Psoas muscle (tissue), 8 donors: ENCODE results near the gene ZNF620. TPM values are rescaled to one million over a fixed set of nuclear protein-coding genes. Genes with fewer than 3 reads are reported as not detected.

Experiments
- ATAC-seq, 4 donors: fragments of 200-7000 bp; cut with Tn5 transposase; one replicate each; pipeline ENCODE4 v1.9.1; 2020; ENCODE audit warnings: moderate library complexity in 3 of 4, mild to moderate bottlenecking in 2 of 4
- DNase-seq, 2 donors: peaks; one replicate each; pipeline ENCODE4 v3.0.0-alpha.2; 2020
- H3K27ac ChIP-seq: fragments of 200-600 bp; one replicate; pipeline ENCODE4 v1.8.0; 2022
- H3K27me3 ChIP-seq, 3 donors: fragments of 200-600 bp in 1 of 3; one replicate each; pipeline versions ENCODE4 v1.6.1 to v1.8.0; 2013 to 2022; ENCODE audit warnings: low read length in 2 of 3, mild to moderate bottlenecking in 2 of 3, moderate library complexity in 1 of 3; ENCODE audit not compliant: insufficient read depth in 3 of 3
- H3K36me3 ChIP-seq, 2 donors: fragments of 200-600 bp in 1 of 2; one replicate each; pipeline versions ENCODE4 v1.6.1 to v1.8.0; 2013 to 2022; ENCODE audit warnings: low read depth in 1 of 2, mild to moderate bottlenecking in 1 of 2, moderate library complexity in 1 of 2; ENCODE audit not compliant: insufficient read depth in 1 of 2
- H3K4me1 ChIP-seq: fragments of 200-600 bp; one replicate; pipeline ENCODE4 v1.8.0; 2022
- H3K4me3 ChIP-seq: fragments of 200-600 bp; one replicate; pipeline ENCODE4 v1.8.0; 2022; ENCODE audit warnings: mild to moderate bottlenecking
- H3K9me3 ChIP-seq: fragments of 200-600 bp; one replicate; pipeline ENCODE4 v1.8.0; 2022
- WGBS, 3 donors: extraction: QIAGEN DNeasy Blood & Tissue Kit; methylation state at CpG; one replicate each; pipeline versions ENCODE4 v1.1.6 to v1.1.7; 2013; 5-methylcytosine and 5-hydroxymethylcytosine counted together
- intact Hi-C, 2 donors: fragments of 100-400 bp; cut with DNase I; formaldehyde crosslinking; loops; one replicate each; pipeline versions ENCODE4 v1.11.0 to v1.14.2; 2022
- polyA plus RNA-seq, 3 donors: library from polyadenylated mRNA; stranded (reverse); fragments of 200-250 nt; gene quantifications; one replicate each; pipeline ENCODE4 v1.2.3, GENCODE V29; 2013
- total RNA-seq, 4 donors: library from RNA; stranded (reverse); fragmentation: NEBNext Ultra II Directional in 2 of 4; extraction: Animal tissue kit (Norgen Biotek cat#: 25700) in 2 of 4; gene quantifications; one replicate each; pipeline versions ENCODE4 v1.2.1 to v1.2.4, GENCODE V29; 2021 to 2023
- TF ChIP-seq, protein P1 (sequence below): fragments of 200-600 bp; IDR thresholded peaks from one replicate; pipeline ENCODE4 v1.8.0; 2022; ENCODE audit warnings: antibody characterized with exemption
- donor health status: healthy with polysubstance abuse.
- donor health status: DM: no; HTN: no; CAD: no; lungs with moderate emphysema.
- donor health status: Bipolar disorder and iron deficiency.
- donor health status: healthy.
- donor health status: DM: yes; HTN: yes; CAD: no.
- donor health status: DM: no; HTN: no; CAD: no.
- donor health status: DM: no; HTN: no; CAD: no.
- donor health status: DM: yes; HTN: yes; CAD: no.

Gene ZNF620
- total and polyA plus RNA-seq, 7 donors = 1.1 to 2.6 (median 2.0) TPM

DNA sequence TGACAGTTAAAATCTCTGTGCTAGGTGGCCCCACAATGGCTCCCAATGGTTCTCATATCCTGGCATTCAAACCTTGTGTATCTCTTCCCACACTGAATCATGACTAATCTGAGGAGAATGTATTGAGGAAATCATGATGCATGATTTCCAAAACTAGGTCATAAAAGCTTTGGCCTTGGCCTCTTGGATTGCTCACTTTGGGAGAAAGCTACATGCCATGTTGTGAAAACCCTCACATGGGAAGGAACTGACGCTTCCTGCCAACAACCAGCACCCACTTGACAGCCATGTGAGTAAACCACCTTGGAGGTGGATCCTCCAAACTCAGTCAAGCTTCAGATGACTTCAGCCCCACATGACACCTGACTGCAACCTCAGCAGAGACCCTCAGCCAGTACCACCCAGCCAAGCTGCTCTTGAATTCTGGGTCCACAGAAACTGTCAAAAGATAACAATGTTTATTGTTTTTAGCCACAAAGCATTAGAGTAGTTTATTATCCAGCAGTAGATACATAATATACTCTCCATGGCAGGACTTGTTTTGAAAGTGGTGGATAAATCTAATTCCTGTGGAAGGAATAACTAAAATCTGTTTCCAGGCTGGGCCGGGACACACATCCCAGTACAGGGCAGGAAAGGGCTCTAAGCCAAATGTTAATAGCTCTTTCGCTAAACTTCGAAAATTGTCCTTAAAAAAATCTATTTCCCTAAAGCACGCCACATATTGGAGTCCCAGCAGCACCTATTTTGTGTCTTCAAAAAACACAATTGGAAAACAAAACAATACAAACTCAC lies 1.0 kb upstream of the ZNF620 start:
- Histone ChIP-seq H3K27ac (peak overlapping the region; percentile 84), H3K9me3 (no peaks in the 10 kb centered on the region), H3K4me3 (peak overlapping the region; percentile 79), H3K4me1 (peaks cover 16% of the 10 kb centered on the region), H3K27me3 (no peaks in the 10 kb centered on the region), H3K36me3 (peaks cover 0 to 3% of the 10 kb centered on the region in 2 donors)
- TF ChIP-seq, protein P1, sequence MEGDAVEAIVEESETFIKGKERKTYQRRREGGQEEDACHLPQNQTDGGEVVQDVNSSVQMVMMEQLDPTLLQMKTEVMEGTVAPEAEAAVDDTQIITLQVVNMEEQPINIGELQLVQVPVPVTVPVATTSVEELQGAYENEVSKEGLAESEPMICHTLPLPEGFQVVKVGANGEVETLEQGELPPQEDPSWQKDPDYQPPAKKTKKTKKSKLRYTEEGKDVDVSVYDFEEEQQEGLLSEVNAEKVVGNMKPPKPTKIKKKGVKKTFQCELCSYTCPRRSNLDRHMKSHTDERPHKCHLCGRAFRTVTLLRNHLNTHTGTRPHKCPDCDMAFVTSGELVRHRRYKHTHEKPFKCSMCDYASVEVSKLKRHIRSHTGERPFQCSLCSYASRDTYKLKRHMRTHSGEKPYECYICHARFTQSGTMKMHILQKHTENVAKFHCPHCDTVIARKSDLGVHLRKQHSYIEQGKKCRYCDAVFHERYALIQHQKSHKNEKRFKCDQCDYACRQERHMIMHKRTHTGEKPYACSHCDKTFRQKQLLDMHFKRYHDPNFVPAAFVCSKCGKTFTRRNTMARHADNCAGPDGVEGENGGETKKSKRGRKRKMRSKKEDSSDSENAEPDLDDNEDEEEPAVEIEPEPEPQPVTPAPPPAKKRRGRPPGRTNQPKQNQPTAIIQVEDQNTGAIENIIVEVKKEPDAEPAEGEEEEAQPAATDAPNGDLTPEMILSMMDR = no peak
- intact Hi-C loops = loop anchor here in 1 of 2 donors (5.0 kb wide), 1 partner anchor 38 kb away; no protein-coding TSS in a partner anchor
- WGBS, 3 donors = 54 to 59% (median 58%) methylated on average over 5 of the region's 5 CpGs
- ATAC-seq = peak; percentile 54 to 72 (median 68)
- peak in 1 of 2 donors; percentile 29 for DNase-seq

GRCh38 chr3:40511031-40511718 lies 5.3 kb downstream of the ZNF620 start:
- intact Hi-C loops = no loop called here
- no peak overlapping the region for H3K27ac ChIP-seq
- H3K36me3 ChIP-seq = peaks cover 0 to 41% of the 10 kb centered on the region in 2 donors
- no peak for DNase-seq
- TF ChIP-seq, protein P1 = no peak
- no peaks in the 10 kb centered on the region for H3K9me3 ChIP-seq
- H3K27me3 ChIP-seq = no peaks in the 10 kb centered on the region
- no peak for ATAC-seq
- peaks cover 5% of the 10 kb centered on the region for H3K4me1 ChIP-seq
- WGBS, 3 donors = 86 to 100% (median 91%) methylated on average over 1 of the region's 1 CpG
- no peak overlapping the region for H3K4me3 ChIP-seq

- 51 to 71% (median 62%) methylated on average over 5 of the region's 5 CpGs for WGBS, 3 donors
- H3K4me3 ChIP-seq = no peak overlapping the region
- H3K9me3 ChIP-seq = no peaks in the 10 kb centered on the region
- intact Hi-C loops = no loop called here
- TF ChIP-seq, protein P1 = no peak
- H3K4me1 ChIP-seq = peaks cover 6% of the 10 kb centered on the region
- DNase-seq = no peak
- no peak for ATAC-seq
- H3K27ac ChIP-seq = no peak overlapping the region
- H3K27me3 ChIP-seq = no peaks in the 10 kb centered on the region
- peaks cover 2 to 32% of the 10 kb centered on the region in 2 donors for H3K36me3 ChIP-seq
Measured at GRCh38 chr3:40516201-40516600, 10.4 kb downstream of the ZNF620 start.

- no peak for DNase-seq
- peaks cover 2 to 14% of the 10 kb centered on the region in 2 donors for H3K36me3 ChIP-seq
- no peaks in the 10 kb centered on the region for H3K27me3 ChIP-seq
- WGBS, 3 donors = 94 to 96% (median 95%) methylated on average over 1 of the region's 1 CpG
- peaks cover 6% of the 10 kb centered on the region for H3K4me1 ChIP-seq
- intact Hi-C loops = no loop called here
- TF ChIP-seq, protein P1 = no peak
- no peaks in the 10 kb centered on the region for H3K9me3 ChIP-seq
- no peak overlapping the region for H3K4me3 ChIP-seq
- no peak for ATAC-seq
- H3K27ac ChIP-seq = no peak overlapping the region
Measured at GRCh38 chr3:40518067-40518466, 12.2 kb downstream of the ZNF620 start.
